Tibial nerve (tissue), 3 donors: Measurements from ENCODE around the gene GCNT2.

Experiments
- CTCF ChIP-seq, 5 experiments: fragments of 200-600 bp in 3 of 5; fragments of 450-650 bp in 2 of 5; sonication (generic) in 3 of 5; IDR thresholded peaks; one replicate each; pipeline ENCODE4 v1.5.1; 2016 to 2019; ENCODE audit warnings: antibody characterized with exemption in 5 of 5, mild to moderate bottlenecking in 3 of 5, moderate library complexity in 2 of 5
- POLR2A ChIP-seq, 2 donors: fragments of 450-650 bp; IDR thresholded peaks; one replicate each; pipeline ENCODE4 v1.6.1; 2017; ENCODE audit warnings: antibody characterized with exemption in 2 of 2, mild to moderate bottlenecking in 2 of 2, moderate library complexity in 2 of 2

GRCh38 chr6:10627800-10628199 lies 106.6 kb downstream of the GCNT2 start:
- TF ChIP-seq CTCF (IDR thresholded peaks at IDR 0.05) (no peak), POLR2A (IDR thresholded peaks at IDR 0.05) (no peak)
